HG03066 (cell line): ENCODE results near the gene BMP2K.

ENCODE experiments used
- ATAC-seq: cut with Tn5 transposase; IDR thresholded peaks from one replicate; pipeline ENCODE4 v1.9.1; 2021; ENCODE audit warnings: low read depth; ENCODE audit not compliant: unreplicated experiment

The BMP2K gene

DNA sequence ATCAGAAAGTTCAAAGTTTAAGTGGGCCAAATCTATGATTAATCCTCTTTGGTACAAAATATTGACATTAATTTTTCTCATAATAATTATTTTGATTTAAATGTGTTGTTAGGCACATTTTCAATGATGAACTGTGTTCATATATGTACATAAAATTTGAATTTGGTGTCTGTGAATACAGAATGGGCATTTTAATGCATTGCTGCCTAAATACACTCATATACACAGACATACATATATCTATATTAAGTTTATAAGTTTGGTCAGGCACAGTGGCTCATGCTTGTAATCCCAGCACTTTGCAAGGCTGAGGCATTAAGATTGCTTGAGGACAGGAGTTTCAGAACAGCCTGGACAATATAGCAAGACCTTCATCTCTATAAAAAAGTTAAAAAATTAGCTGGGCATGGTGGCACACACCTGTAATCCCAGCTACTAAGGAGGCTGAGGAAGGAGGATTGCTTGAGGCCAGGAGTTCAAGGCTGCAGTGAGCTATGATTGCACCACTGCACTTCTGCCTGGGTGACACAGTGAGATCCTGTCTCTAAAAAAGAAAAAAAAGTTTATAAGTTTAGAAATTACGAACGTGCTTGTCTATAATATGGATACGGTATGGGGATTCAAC, 12.3 kb upstream of the BMP2K start:
- ATAC-seq, result no peak

DNA sequence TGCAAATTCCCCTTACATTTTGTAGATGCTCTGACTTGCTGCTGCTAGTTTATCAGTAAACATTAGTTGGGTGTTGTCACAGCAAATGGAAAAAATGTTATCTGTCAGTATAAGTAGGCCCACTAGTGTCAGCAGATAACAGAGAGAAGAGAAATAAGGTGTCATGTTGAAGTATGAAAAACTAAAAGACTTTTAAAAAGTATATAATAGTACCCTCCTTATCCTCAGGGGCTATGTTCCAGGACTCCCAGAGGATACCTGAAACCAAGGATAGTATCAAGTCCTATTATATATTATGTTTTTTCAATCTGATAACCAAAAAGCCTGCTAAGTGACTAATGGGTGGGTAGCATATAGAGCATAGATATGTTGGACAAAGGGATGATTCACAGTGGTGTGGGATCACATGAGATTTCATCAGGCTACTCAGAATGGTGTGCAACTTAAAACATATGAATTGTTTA, 11.6 kb upstream of the BMP2K start:
- no peak for ATAC-seq

DNA sequence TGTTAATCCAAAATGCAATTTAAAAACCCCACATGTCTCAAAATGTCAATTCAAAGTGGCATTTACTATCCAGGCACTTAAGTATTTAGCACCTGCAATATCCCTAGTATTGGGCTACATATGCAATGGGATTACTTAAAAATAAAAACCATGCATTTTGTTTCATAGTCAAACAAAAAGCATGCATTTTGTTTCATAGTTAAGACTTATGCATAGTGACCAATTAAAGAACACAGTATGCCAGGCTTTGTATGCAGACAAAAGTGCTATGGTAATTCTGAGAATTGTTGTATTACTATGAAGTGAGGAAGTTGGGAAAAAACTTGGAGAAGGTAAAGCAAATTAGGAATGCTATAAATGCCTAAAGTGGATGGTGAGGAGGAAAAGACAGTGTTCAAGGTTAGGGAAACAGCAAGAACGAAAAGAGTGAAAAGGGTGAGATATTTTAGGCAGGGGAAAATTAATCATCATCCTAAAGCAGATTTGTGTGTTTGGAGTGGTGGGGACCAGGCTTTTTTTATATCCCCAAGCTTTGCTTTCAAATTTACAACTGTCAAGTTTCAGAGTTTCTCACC, 10.6 kb upstream of the BMP2K start:
- ATAC-seq, result no peak

DNA sequence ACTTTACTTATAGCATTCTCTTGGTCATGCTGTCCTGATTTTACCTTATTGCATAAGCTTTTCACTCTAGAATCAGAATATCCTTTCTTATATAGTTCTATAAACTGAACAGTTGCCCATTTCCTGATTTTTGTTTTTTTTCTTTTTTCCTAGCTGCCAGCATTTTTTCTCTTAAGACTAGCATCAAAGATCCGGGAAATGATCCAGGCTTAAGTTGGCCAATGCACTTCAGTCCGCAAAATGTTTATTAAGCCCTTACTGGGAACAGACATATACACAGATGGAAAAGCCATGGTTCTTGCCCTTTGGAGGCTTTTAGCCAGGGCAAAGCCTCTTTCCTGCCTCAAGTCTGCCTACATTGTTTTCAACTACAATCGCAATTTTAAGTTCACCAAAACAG, 10.1 kb upstream of the BMP2K start:
- ATAC-seq, result no peak

DNA sequence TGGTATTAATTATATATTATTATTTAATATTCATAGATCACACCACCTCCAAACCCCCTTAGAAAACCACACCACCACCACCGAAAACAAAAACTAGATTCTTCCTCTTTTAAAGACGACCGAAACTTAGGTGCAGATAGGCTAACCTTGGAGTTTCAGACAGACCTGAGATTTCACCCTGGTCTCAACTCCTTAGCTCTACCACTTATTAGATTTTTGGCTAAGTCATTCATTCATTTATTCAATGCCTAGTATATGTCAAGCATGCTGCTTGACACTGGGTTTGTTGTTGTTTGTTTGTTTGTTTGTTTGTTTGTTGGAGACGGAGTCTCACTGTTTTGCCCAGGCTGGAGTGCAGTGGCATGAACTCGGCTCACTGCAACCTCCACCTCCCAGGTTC, 9.5 kb upstream of the BMP2K start:
- ATAC-seq, result peak; percentile 92

DNA sequence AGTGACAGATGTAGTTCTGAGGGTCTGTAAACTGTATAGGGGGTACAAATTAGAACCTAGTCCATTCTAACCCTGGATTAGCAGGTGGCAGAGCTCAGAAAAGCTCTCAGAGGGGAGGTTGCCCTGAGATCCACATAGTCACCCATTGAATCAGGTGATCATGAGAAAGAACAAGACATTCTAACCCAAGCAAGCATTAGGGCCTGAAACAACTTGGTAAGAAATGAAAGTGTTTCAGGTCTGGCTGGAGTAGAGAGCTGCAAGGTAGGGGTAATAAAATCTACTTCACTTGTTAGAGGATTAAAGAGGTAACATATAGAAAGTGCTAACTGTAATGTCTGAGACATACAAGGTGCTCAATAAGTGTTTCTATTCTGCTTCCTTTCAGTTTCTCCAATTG, 8.8 kb upstream of the BMP2K start:
- ATAC-seq, result peak; percentile 56

DNA sequence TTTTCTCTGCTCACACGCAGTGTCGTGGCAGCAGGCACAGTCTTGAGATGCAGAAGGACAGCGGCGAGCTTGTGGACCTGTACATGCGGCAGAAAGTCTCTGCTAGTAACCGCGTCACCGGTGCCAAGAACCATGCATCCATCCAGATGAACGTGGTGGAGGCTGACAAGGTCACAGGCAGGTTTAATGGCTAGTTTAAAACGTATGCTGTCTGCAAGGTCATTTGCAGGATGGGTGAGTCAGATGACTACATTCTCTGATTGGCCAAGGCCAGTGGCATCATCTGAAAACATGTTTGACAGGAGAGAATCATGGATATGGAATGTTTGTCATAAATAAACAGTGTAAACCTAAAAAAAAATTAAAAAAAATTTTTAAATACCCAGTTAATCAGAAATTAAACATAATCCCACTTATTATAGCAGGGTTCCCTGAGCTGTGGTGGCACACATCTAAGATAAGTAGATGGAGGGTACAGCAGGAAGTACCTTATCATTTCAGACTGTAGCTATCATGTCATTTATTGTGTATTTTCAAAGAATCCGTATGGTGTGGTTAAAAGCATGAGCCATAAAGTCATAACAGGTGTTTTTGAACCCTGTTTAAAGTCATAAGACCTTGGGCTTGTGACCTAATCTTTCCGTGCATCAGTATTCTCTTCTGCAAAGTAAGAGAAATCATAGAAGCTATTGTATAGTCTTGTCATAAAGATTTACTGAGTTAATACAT, 7.5 kb upstream of the BMP2K start:
- no peak for ATAC-seq

DNA sequence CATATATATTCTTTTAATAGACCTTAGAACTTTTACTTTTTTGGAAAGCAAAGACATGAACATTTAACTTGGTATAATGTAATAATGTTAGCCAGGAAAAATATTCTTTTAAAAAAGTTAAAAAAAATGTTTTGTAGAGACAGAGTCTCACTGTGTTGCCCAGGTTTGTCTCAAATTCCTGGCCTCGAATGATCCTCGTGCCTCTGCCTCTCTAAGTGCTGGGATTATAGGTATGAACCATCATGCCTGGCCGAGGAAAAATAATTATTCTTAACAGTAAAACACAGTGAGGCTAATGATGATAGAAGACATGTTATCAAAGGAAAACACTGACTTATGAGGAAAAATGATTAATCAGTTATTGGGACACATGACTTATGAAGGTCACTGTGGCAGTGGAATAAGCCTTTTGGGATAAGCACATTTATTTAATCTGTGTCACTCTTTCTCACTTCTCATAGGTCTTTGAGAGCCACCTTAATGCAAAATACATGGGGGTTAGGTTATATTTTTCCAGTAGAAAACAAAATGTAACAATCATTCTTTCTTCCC, 6.0 kb upstream of the BMP2K start:
- no peak for ATAC-seq

DNA sequence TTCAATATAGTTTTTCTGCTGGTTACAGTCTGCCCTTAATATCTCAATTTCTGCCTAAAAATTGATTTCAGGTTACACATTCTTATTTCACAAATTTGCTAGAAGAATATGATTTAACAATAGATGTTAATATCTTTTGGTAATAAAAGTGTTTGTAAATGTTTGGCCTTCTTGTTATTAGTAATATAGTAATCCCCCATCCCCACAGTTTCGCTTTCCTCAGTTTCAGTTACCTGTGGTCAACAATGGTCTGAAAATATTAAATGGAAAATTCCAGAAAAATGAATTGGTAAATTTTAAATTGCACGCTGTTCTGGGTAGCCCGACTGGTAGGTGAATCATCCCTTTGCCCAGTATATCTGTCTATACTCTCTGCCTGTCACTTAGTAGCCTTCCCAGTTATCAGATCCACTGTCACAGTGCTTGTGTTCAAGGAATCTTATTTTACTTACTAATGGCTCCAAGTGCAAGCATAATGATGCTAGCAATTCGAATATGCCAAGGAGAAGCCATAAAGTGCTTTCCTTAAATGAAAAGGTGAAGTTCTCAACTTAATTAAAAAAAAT, 3.5 kb upstream of the BMP2K start:
- ATAC-seq, result no peak

DNA sequence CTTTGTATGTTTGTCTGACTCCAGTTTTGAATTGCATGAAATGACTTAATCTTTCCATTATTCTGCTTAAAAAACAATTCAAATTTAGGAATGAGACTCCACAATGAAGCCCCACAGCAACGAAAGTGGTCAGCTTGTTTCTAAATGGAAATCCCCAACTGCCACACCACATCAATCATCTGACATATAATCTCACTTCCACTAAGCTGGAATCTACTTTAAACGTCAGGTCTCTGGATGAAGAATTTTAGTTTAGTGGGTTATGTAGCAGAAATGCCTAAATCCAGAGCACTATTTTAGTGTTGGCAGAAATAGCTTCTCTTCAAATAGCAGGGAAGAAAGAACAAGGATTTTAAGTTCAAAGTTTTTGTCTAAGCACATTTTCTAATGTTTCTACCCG, 1.7 kb upstream of the BMP2K start:
- no peak for ATAC-seq

DNA sequence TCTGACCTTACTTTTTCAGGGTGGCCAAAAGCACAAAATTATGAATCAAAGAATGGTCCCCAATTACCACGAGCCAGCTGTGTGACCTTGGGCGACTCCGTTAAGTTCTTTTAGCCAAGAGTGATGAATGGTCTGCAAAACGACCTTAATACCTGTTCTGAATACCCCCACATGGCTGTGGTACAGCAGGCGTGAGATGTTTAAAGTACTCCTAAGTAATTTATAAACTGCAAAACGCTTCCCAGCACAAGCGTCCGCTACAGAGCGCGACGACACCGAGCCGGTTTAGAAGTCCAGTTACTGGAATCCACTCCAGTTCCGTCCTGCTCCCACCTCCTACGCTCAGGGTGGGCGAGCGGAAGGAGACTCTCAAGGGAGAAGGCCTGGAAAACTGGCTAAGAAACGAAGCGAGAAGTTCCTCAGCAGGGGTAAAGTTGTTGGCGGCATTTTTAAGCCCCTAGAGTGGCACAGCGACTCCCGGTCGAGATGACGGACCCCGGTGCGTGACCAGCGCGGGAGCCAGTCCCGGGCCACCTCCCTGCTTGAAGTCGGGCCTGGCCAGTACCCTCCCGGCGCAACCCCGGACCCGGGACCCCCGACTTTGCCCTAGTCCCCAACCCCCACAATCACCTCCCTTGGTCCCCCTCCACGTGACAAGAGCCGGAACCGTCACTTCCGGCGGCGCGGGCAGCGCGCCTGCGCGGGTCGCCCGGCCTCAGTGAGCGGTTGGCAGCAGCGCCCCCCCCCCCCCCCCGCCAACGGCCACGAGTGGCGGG, 659 bp upstream of the BMP2K start:
- peak; percentile 54 for ATAC-seq

DNA sequence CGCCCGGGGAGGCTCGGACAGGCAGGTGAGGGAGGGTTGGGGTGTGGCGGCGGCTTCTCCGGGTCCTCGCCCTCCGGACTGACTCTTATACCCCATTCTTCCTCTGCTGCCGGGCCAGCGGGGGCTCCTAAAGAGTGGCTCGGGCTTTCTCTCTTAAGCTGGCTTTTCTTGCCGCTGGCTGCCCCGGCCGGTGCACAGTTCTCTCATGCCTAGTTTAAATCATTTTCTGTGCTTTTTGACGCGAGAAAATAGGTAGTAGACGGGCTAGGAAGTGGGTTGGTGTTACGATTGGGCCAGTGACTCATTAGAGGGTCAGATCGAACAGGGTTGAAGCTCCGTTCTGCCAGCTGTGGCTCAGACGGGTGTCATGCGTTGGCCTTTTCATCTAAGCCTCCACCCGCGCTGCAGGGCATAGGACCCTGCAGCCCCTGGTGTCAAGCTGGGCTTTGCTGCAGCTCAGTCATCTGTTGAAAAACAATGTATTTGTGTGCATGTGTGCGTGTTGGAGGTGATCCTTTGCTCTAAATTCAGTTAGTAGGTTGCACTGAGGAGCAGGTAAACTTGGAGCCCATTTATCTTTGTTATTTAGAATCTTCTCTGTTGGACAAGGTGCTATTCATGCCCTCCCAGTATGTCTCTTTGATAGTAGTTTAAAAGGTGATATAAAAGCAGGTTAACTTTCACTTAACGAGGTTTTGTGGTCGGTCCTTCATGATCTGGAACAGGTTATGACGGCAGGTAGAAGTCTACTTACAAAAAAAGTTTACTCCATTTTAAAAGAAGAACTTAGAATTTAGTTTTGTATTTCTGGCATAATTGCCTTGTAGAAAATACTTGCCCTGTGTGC, 802 bp downstream of the BMP2K start:
- ATAC-seq, result peak; percentile 28

DNA sequence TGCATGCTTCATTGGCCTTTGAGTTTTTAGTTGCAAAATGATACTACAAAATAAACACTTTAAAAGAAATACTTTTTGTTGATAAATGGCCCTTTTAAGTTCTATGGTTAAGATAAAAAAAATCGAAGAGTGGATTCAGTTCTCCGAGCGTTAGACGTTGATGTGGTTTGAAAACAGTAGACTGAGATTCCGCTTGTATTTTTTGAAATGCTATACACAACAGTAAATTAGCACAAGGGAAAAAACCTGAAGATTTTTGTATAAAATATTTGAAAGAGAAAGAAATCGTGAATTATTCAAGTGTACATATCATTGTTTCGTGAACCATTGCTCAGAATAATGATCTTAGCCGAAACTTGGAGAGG, 1.4 kb downstream of the BMP2K start:
- no peak for ATAC-seq

DNA sequence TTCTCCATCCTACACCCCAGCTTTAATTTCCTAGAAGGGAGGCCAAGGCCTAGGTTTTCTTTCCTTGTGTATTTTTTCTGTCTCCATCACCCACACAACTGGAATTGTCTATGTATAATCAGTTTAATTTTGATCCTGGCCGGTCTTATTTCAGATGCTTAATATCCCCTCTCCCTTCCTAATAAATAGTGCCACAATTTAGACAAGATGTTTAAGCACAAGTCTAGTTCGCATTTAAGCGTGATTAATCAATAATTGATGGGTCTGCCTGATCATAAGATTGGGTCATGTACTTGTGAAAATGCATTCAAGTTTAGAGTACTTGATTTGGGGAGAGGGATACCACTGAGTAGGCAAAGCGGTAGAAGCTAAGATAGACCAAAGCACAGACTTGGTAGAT, 2.4 kb downstream of the BMP2K start:
- ATAC-seq, result no peak

DNA sequence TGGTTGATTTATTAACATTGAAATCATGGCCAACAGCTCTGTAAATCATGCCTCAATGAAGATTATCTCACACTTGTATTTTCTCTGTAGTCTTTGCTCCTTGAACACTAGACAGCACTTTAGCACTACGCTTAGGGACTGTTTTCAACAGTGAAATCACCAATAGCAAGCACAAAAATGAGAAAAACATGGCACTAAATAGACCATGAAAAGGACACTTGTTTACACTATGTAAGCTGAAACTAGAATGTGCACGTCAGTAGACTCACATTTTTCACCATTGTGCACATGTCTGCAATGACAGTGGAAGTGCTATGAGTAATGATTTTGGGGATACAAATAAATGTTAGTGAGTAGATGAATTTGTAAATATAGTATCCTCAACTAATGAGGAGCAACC, 3.1 kb downstream of the BMP2K start:
- ATAC-seq, result no peak

DNA sequence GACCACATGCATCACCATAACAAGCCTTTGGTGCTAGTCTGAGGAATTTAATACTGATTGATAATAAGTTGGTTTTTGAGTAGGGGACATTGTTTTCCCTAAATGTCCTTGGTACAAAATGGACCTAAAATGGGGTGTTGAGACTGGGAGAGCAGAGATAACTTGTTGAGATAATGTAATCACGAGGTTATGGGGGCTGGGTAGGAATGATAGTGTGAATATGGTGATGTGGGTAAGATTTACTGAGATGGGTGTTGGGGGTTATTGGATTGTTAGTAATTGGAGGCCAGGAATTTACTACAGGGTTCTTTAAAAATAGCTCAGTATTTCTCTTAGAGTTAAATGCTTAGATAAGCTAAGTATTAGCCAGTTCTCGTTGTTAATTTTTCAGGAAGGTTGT, 3.9 kb downstream of the BMP2K start:
- no peak for ATAC-seq

DNA sequence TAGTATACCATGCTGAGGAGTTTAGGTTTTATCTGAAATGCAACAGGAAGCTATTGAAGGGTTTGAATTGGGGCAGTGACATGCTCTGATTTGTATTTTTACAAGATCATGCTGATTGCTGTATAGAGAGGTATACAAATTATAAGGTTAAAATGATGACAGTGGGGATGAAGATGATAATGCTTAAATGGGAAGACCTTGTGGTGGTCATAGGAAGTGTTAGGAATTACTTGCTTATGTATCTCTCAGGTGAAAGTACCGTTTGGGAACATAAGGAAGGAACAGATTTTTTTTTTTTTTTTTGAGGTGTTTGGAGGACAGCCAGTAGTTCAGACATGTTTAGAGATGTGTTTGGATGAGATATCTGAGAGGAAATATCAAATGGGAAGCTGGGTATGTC, 5.0 kb downstream of the BMP2K start:
- no peak for ATAC-seq

DNA sequence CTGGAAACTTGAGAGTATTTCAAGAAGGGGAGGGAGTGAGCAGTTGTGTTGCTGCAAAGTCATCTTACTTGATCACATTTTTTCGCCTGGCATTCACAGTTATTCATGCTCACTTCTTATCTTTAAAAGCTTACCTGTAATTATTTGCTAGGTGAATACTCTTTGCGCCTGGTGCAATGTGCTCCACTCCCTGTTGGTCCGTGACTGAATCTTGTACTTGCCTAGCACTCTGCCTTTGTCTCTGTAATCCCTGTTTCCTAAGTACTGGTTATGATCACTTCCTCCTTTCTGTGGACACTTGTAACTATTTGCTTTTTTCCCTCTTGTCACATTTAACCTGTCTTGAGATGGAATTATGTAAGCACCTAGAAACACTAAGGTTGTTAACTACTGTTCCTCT, 5.8 kb downstream of the BMP2K start:
- no peak for ATAC-seq

DNA sequence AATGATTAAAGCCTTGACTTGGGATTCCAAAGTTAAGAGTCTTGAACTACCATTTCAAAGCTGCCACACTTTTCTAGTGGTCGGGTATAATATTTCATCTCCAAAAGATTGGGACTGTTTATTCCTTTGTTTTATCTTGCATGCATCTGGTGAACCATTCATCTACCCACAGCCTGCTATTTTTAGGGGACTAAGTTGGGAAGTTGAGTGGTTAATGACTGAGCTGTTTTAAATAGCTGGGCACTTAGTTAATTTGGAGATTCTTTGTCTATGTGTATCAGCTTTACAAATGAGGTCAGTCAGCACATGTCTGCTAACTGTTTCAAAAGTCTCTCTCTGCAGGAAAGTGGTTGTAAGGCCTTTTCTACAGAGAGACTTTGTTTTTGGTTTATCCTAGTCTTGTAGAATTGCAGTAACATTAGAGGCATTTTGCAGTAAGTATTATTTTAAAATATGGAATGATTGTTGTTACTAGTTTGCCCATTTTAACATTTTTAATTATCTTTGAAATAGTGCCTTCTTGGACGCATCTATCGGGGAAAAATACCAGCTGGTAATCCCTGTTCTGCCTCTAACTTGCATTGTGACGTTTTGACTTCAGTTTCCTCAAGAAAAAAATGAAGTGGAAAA, 8.2 kb downstream of the BMP2K start:
- no peak for ATAC-seq
